Activated naive CD8-positive, alpha-beta T cell treated with anti-CD3 and anti-CD28 coated beads for 36 hours (primary cell): Measurements from ENCODE around the gene ZFP64. TPM values are rescaled to one million over a fixed set of nuclear protein-coding genes. Genes with fewer than 3 reads are reported as not detected.

Experiments used
- DNase-seq: peaks from one replicate; pipeline ENCODE4 v3.0.0; 2021
- H3K27ac Mint-ChIP-seq: one replicate; pipeline ENCODE4 v1.8.0; 2022; ENCODE audit warnings: mild to moderate bottlenecking, moderate library complexity, mixed read lengths
- H3K27me3 Mint-ChIP-seq: one replicate; pipeline ENCODE4 v1.8.0; 2022; ENCODE audit warnings: mild to moderate bottlenecking, mixed read lengths
- H3K36me3 Mint-ChIP-seq: one replicate; pipeline ENCODE4 v1.8.0; 2021; ENCODE audit warnings: mild to moderate bottlenecking, mixed read lengths
- H3K4me1 Mint-ChIP-seq: one replicate; pipeline ENCODE4 v1.8.0; 2021; ENCODE audit warnings: mixed read lengths
- H3K4me3 Mint-ChIP-seq: one replicate; pipeline ENCODE4 v1.8.0; 2022; ENCODE audit warnings: mild to moderate bottlenecking, moderate library complexity, mixed read lengths
- H3K9me3 Mint-ChIP-seq: one replicate; pipeline ENCODE4 v1.8.0; 2022; ENCODE audit warnings: mixed read lengths
- total RNA-seq, 2 experiments: library from RNA; stranded (reverse); gene quantifications; one replicate each; pipeline ENCODE4 v1.2.3, GENCODE V29; 2021

ZFP64 gene
- total RNA-seq, 2 experiments from 2014 or later: 13.1 to 13.5 TPM

GRCh38 chr20:52181766-52182165 is 9.8 kb downstream of the ZFP64 start:
- peaks cover 24% of the 10 kb centered on the region for H3K4me1 Mint-ChIP-seq
- peaks cover 2% of the 10 kb centered on the region for H3K9me3 Mint-ChIP-seq
- H3K27ac Mint-ChIP-seq: no peak overlapping the region
- peaks cover 38% of the 10 kb centered on the region for H3K36me3 Mint-ChIP-seq
- no peaks in the 10 kb centered on the region for H3K27me3 Mint-ChIP-seq
- DNase-seq: no peak
- no peak overlapping the region for H3K4me3 Mint-ChIP-seq

- Mint-ChIP-seq H3K4me1 (peaks cover 24% of the 10 kb centered on the region), H3K36me3 (peaks cover 36% of the 10 kb centered on the region), H3K4me3 (no peak overlapping the region), H3K27me3 (no peaks in the 10 kb centered on the region), H3K9me3 (peaks cover 2% of the 10 kb centered on the region), H3K27ac (peak overlapping the region; percentile 87)
- no peak for DNase-seq
Measured at GRCh38 chr20:52180180-52180840, 11.3 kb downstream of the ZFP64 start.

DNA sequence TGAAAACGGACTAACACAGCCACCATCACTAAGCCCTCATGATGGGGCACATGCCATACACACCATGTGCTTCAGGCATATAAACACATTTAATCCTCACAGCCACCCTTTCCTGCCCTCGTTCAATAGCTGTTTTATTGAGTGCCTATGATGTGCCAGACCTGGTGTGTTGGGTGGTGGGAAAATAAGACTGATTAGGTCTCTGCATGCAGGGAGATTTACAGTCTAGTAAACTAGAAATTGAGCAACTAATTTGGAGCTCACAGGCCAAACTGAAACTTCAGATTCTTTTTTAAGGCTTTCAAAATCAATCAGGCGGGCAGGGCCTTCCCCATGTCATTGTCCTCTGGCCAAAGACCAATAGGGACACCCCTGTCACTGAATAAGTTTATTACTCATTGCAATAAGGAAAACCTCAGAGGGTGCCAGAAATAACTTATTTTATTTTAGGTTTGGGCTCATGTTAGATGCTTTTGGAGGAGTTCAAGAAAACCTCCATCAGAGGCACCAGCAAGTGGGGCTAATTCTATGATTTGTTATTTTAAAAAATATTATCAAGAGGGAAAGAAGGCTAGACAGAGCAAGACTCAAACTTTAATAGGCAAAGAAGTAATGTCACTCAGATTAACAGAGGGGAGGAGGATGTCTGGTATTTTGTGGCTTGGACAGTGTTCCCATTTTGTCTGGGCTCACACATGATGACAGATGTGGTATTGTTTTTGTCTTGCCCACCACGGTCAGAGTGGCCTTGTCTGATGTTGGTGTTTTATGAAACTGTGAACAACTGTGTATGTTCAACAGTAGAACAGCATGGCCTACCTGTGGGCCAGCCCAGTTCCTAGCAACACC is 12.0 kb downstream of the ZFP64 start:
- peaks cover 24% of the 10 kb centered on the region for H3K4me1 Mint-ChIP-seq
- H3K4me3 Mint-ChIP-seq: peak overlapping the region; percentile 25
- H3K36me3 Mint-ChIP-seq: peaks cover 36% of the 10 kb centered on the region
- peak; percentile 25 for DNase-seq
- peaks cover 2% of the 10 kb centered on the region for H3K9me3 Mint-ChIP-seq
- H3K27ac Mint-ChIP-seq: peak overlapping the region; percentile 87
- H3K27me3 Mint-ChIP-seq: no peaks in the 10 kb centered on the region

- H3K27me3 Mint-ChIP-seq: no peaks in the 10 kb centered on the region
- no peak for DNase-seq
- H3K9me3 Mint-ChIP-seq: peaks cover 2% of the 10 kb centered on the region
- H3K36me3 Mint-ChIP-seq: peaks cover 28% of the 10 kb centered on the region
- peaks cover 24% of the 10 kb centered on the region for H3K4me1 Mint-ChIP-seq
- peak overlapping the region; percentile 87 for H3K27ac Mint-ChIP-seq
- no peak overlapping the region for H3K4me3 Mint-ChIP-seq
Measured at GRCh38 chr20:52178691-52179090, 12.9 kb downstream of the ZFP64 start.

GRCh38 chr20:52175840-52176239 is 15.7 kb downstream of the ZFP64 start:
- no peak overlapping the region for H3K27ac Mint-ChIP-seq
- H3K4me1 Mint-ChIP-seq: peaks cover 29% of the 10 kb centered on the region
- peaks cover 31% of the 10 kb centered on the region for H3K36me3 Mint-ChIP-seq
- H3K27me3 Mint-ChIP-seq: no peaks in the 10 kb centered on the region
- DNase-seq: no peak
- H3K9me3 Mint-ChIP-seq: peaks cover 2% of the 10 kb centered on the region
- H3K4me3 Mint-ChIP-seq: no peak overlapping the region

DNA sequence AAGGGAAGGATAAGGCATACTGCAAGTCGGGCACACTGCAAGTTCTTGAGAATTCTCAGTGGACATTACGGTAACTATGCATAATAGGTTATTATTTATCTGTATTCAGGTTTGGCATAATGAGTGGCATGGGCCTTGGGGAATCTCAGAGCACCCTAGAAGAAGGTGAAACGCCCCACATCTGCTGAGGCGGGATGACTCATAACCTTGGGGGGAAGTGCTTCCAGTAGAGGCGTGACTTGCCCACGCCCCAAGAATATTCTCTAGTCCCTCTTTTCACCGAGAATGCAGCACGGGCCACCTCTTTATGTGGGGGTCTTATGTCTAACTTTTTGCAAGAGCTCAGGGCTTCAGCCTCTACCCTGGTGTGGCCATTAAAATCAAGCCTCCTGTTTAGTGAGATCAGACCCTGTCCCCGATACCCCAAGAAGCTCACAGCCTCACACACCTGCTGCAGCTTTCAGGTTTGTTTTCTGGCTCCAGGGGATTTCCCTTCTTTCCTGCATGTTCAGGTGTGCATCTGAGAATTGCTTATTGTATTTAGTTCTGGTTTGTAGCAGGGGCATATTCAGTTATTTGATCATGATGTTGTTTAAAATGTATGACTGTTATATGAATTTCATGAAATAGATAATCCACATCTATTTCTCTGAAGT is 19.1 kb downstream of the ZFP64 start:
- DNase-seq: no peak
- H3K4me1 Mint-ChIP-seq: peaks cover 15% of the 10 kb centered on the region
- no peak overlapping the region for H3K4me3 Mint-ChIP-seq
- H3K36me3 Mint-ChIP-seq: peaks cover 25% of the 10 kb centered on the region
- no peak overlapping the region for H3K27ac Mint-ChIP-seq
- no peaks in the 10 kb centered on the region for H3K27me3 Mint-ChIP-seq
- peaks cover under 1% of the 10 kb centered on the region for H3K9me3 Mint-ChIP-seq

GRCh38 chr20:52171025-52171424 is 20.6 kb downstream of the ZFP64 start:
- peaks cover 15% of the 10 kb centered on the region for H3K4me1 Mint-ChIP-seq
- H3K4me3 Mint-ChIP-seq: no peak overlapping the region
- H3K27ac Mint-ChIP-seq: no peak overlapping the region
- DNase-seq: no peak
- peaks cover 34% of the 10 kb centered on the region for H3K36me3 Mint-ChIP-seq
- no peaks in the 10 kb centered on the region for H3K27me3 Mint-ChIP-seq
- H3K9me3 Mint-ChIP-seq: peaks cover 5% of the 10 kb centered on the region

GRCh38 chr20:52168116-52168515 is 23.5 kb downstream of the ZFP64 start:
- Mint-ChIP-seq H3K27me3 (no peaks in the 10 kb centered on the region), H3K36me3 (peaks cover 48% of the 10 kb centered on the region), H3K9me3 (peaks cover 9% of the 10 kb centered on the region), H3K27ac (no peak overlapping the region), H3K4me1 (peaks cover 14% of the 10 kb centered on the region), H3K4me3 (no peak overlapping the region)
- no peak for DNase-seq

- H3K27ac Mint-ChIP-seq: no peak overlapping the region
Measured at GRCh38 chr20:52167232-52167840, 24.2 kb downstream of the ZFP64 start.

DNA sequence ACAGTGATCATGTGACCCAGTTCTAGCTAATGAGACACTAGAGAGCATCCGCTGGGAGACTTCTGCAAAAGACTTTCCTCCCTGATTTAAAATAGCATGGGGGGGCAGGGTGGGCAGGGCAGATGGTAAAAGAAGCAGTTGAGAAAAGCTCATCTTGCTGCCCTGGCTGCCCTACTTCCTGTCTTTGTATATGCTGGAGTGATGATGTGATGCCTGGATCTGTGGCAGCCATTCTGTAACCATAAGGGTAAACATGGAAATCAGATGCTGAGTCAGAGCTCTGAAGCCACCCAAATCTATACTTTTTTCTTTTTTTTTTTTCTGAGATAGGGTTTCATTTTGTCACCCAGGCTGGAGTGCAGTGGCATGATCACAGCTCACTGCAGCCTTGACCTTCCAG is 25.4 kb downstream of the ZFP64 start:
- Mint-ChIP-seq H3K27me3 (no peaks in the 10 kb centered on the region), H3K27ac (no peak overlapping the region), H3K36me3 (peaks cover 39% of the 10 kb centered on the region), H3K4me3 (no peak overlapping the region), H3K9me3 (peaks cover 9% of the 10 kb centered on the region), H3K4me1 (peaks cover 8% of the 10 kb centered on the region)
- no peak for DNase-seq

More at GRCh38 chr20:52167232-52167840, 24.2 kb downstream of the ZFP64 start:
- no peaks in the 10 kb centered on the region for H3K27me3 Mint-ChIP-seq
- H3K36me3 Mint-ChIP-seq: peaks cover 49% of the 10 kb centered on the region
- H3K4me1 Mint-ChIP-seq: peaks cover 8% of the 10 kb centered on the region
- no peak overlapping the region for H3K4me3 Mint-ChIP-seq
- DNase-seq: no peak
- H3K9me3 Mint-ChIP-seq: peaks cover 9% of the 10 kb centered on the region

DNA sequence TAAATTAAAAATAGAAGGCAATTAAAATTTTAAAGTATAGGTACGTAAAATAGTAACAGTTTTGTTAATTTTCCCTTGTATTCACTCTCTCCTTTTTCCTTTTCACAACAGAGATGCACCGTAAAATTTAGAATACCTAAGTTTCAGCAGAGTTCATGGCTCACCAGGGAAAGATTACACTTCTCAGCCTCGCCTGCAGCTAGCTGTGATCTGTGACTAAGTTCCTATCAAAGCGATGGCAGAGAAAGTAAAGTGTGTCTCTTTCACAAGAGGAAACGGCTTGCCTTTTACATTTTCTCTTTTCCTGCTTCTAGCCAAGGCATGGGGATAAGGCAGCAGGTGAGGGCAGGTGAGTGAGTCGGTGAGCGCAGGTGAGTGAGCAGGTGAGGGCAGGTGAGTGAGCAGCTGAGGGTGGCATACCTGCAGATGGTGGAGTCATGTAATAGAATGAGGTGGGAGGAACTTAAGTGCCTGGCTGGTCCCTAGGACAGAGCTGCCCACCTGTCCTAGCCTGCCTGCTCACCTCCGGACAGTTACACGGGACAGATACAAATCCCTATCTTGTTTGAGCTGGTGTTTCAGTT is 30.9 kb downstream of the ZFP64 start:
- no peaks in the 10 kb centered on the region for H3K27me3 Mint-ChIP-seq
- H3K4me1 Mint-ChIP-seq: no peaks in the 10 kb centered on the region
- H3K4me3 Mint-ChIP-seq: no peak overlapping the region
- peaks cover 56% of the 10 kb centered on the region for H3K36me3 Mint-ChIP-seq
- DNase-seq: no peak
- no peak overlapping the region for H3K27ac Mint-ChIP-seq
- peaks cover 9% of the 10 kb centered on the region for H3K9me3 Mint-ChIP-seq

- Mint-ChIP-seq H3K36me3 (peaks cover 51% of the 10 kb centered on the region), H3K27ac (no peak overlapping the region), H3K9me3 (peaks cover 7% of the 10 kb centered on the region)
Measured at GRCh38 chr20:52160049-52160570, 31.5 kb downstream of the ZFP64 start.

DNA sequence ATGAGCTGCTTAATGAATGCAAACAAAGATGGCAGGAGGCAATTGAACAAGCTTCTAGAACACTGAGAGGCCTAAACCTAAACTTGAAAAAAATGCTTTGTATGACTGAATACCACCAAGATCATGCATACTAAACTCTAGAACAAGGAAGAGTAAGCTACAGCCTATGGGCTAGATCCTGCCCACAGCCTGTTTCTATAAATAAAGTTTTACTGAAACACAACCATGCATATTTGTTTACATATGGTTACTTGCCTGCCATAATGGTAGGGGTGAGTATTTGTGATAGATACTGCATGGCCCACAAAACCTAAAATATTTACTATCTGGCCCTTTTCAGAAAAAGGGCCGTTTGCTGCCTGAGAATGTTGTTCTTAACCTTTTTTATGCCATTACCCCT is 37.0 kb downstream of the ZFP64 start:
- no peak overlapping the region for H3K4me3 Mint-ChIP-seq
- no peak overlapping the region for H3K27ac Mint-ChIP-seq
- no peak for DNase-seq
- no peaks in the 10 kb centered on the region for H3K27me3 Mint-ChIP-seq
- H3K9me3 Mint-ChIP-seq: peaks cover 7% of the 10 kb centered on the region
- peaks cover 1% of the 10 kb centered on the region for H3K4me1 Mint-ChIP-seq
- peaks cover 35% of the 10 kb centered on the region for H3K36me3 Mint-ChIP-seq

More at GRCh38 chr20:52160049-52160570, 31.5 kb downstream of the ZFP64 start:
- no peak overlapping the region for H3K4me3 Mint-ChIP-seq
- H3K4me1 Mint-ChIP-seq: no peaks in the 10 kb centered on the region
- H3K27me3 Mint-ChIP-seq: no peaks in the 10 kb centered on the region
- DNase-seq: no peak

DNA sequence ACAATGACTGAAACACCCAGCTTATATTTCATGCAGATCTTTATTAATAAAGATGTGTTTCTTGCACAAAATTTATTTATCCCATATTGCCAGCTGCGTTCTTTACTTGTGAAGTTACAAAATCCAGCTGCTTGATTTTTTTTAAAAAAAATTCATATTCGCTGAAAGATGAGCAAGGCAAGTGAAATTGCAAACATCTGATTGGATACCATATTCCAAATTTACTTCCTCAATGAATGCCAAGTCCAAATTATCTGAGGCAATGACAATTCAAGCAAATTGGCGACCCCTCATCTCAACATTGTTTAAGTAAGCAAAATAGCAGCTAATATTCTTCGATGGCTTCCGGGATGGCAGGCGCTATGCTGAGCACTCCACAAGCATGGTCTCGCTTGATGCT is 37.7 kb downstream of the ZFP64 start:
- Mint-ChIP-seq H3K4me1 (peaks cover 1% of the 10 kb centered on the region), H3K27me3 (no peaks in the 10 kb centered on the region), H3K4me3 (no peak overlapping the region), H3K9me3 (peaks cover 7% of the 10 kb centered on the region), H3K36me3 (peaks cover 29% of the 10 kb centered on the region), H3K27ac (no peak overlapping the region)
- DNase-seq: no peak
